Neural cell (in vitro differentiated cells): ENCODE results near the gene MICAL2. TPM values are rescaled to one million over a fixed set of nuclear protein-coding genes. Genes with fewer than 3 reads are reported as not detected.

Experiments used
- H2AFZ ChIP-seq: fragments of 200-600, 300-800 bp; sonication (generic), shearing (Covaris generic); 2 replicates; pipeline ENCODE4 v1.6.0; 2014; ENCODE audit warnings: low read depth, mild to moderate bottlenecking, antibody characterized with exemption, low read length, moderate library complexity
- H3F3A ChIP-seq: fragments of 200-600 bp; shearing (Covaris generic); 2 replicates; pipeline ENCODE4 v1.6.1; 2016; ENCODE audit warnings: mild to moderate bottlenecking, moderate library complexity, mixed read lengths, antibody characterized with exemption, low read length; ENCODE audit not compliant: insufficient read depth, poor library complexity, severe bottlenecking
- H3K27ac ChIP-seq: fragments of 200-600, 300-800 bp; sonication (generic), shearing (Covaris generic); 2 replicates; pipeline ENCODE4 v1.5.1; 2014; ENCODE audit warnings: mild to moderate bottlenecking, low read length, moderate library complexity
- H3K27me3 ChIP-seq: fragments of 300-800, 200-600 bp; sonication (generic), shearing (Covaris generic); 2 replicates; pipeline ENCODE4 v1.6.0; 2014; ENCODE audit warnings: mild to moderate bottlenecking, low read depth, low read length, moderate library complexity; ENCODE audit not compliant: insufficient read depth
- H3K36me3 ChIP-seq: fragments of 300-800, 200-600 bp; sonication (generic), shearing (Covaris generic); 2 replicates; pipeline ENCODE4 v1.5.1; 2014; ENCODE audit warnings: mild to moderate bottlenecking, antibody characterized with exemption, low read length, moderate library complexity; ENCODE audit not compliant: insufficient read depth
- H3K4me2 ChIP-seq: fragments of 300-800, 200-600 bp; sonication (generic), shearing (Covaris generic); 2 replicates; pipeline ENCODE4 v1.6.0; 2014; ENCODE audit warnings: mild to moderate bottlenecking, low read length
- H3K4me3 ChIP-seq: fragments of 300-800, 200-600 bp; sonication (generic), shearing (Covaris generic); 2 replicates; pipeline ENCODE4 v1.5.1; 2014; ENCODE audit warnings: mild to moderate bottlenecking, low read length, moderate library complexity
- H3K79me2 ChIP-seq: fragments of 200-600 bp; shearing (Covaris generic); replicated peaks from 2 replicates; pipeline ENCODE4 v1.6.0; 2014; ENCODE audit warnings: mild to moderate bottlenecking, low read length, moderate library complexity; ENCODE audit not compliant: insufficient read depth
- H3K9ac ChIP-seq: fragments of 300-800, 200-600 bp; sonication (generic), shearing (Covaris generic); 2 replicates; pipeline ENCODE4 v1.6.1; 2016; ENCODE audit warnings: mild to moderate bottlenecking, low read length, mixed read lengths
- H3K9me2 ChIP-seq: fragments of 200-600 bp; shearing (Covaris generic); 2 replicates; pipeline ENCODE4 v1.6.1; 2016; ENCODE audit warnings: mild to moderate bottlenecking, low read length, mixed read lengths; ENCODE audit not compliant: insufficient read depth
- H3K9me3 ChIP-seq: fragments of 200-600, 300-800 bp; sonication (generic), shearing (Covaris generic); 2 replicates; pipeline ENCODE4 v1.6.1; 2016; ENCODE audit warnings: mild to moderate bottlenecking, mixed run types, low read length, moderate library complexity, mixed read lengths
- H4K20me1 ChIP-seq: fragments of 200-600 bp; shearing (Covaris generic); 2 replicates; pipeline ENCODE4 v1.6.1; 2016; ENCODE audit warnings: mild to moderate bottlenecking, mixed run types; ENCODE audit not compliant: insufficient read depth
- CTCF ChIP-seq: fragments of 450-650 bp; IDR thresholded peaks from 2 replicates; pipeline ENCODE4 v1.5.1; 2014; ENCODE audit warnings: antibody characterized with exemption, mild to moderate bottlenecking, moderate library complexity; ENCODE audit not compliant: poor library complexity, severe bottlenecking
- EP300 ChIP-seq: fragments of 450-650 bp; conservative IDR thresholded peaks from 2 replicates; pipeline ENCODE4 v1.6.1; 2014; ENCODE audit warnings: antibody characterized with exemption, mild to moderate bottlenecking, moderate library complexity; ENCODE audit not compliant: poor library complexity, severe bottlenecking
- EZH2 ChIP-seq: fragments of 200-600, 300-800 bp; shearing (Covaris generic), sonication (generic); IDR thresholded peaks from 2 replicates; pipeline ENCODE4 v1.6.1; 2014; ENCODE audit warnings: antibody characterized with exemption, low read length, borderline replicate concordance, mild to moderate bottlenecking; ENCODE audit not compliant: insufficient read depth, poor library complexity, severe bottlenecking
- MXI1 ChIP-seq: fragments of 450-650 bp; conservative IDR thresholded peaks from 2 replicates; pipeline ENCODE4 v1.6.1; 2014; ENCODE audit warnings: antibody characterized with exemption, mild to moderate bottlenecking; ENCODE audit not compliant: poor library complexity, severe bottlenecking
- POLR2AphosphoS5 ChIP-seq: IDR thresholded peaks from 2 replicates; pipeline ENCODE4 v1.6.1; 2012
- RAD21 ChIP-seq: fragments of 450-650 bp; conservative IDR thresholded peaks from 2 replicates; pipeline ENCODE4 v1.6.1; 2014; ENCODE audit warnings: antibody characterized with exemption, mild to moderate bottlenecking, moderate library complexity
- REST ChIP-seq: IDR thresholded peaks from 2 replicates; pipeline ENCODE4 v1.6.1; 2012; ENCODE audit warnings: borderline replicate concordance
- SMC3 ChIP-seq: fragments of 450-650 bp; conservative IDR thresholded peaks from 2 replicates; pipeline ENCODE4 v1.6.1; 2014; ENCODE audit warnings: antibody characterized with exemption, mild to moderate bottlenecking, moderate library complexity; ENCODE audit not compliant: poor library complexity
- TAF1 ChIP-seq: IDR thresholded peaks from 2 replicates; pipeline ENCODE4 v1.6.1; 2012; ENCODE audit warnings: low read depth
- polyA plus RNA-seq: library from polyadenylated mRNA; depleted of rRNA; stranded (reverse); fragments of >200 nt; gene quantifications from 2 replicates; pipeline ENCODE4 v1.2.3, GENCODE V29; 2014

The MICAL2 gene
- polyA plus RNA-seq, 1 donor from 2014 or later: 2.2 TPM

- Histone ChIP-seq H3K9ac (peak overlapping the region; percentile 6), H3K36me3 (no peaks in the 10 kb centered on the region), H3K9me3 (no peaks in the 10 kb centered on the region), H3K27ac (peak overlapping the region; percentile 36), H2AFZ (no peak overlapping the region), H3K4me2 (no peak overlapping the region), H3F3A (peaks cover 8% of the 10 kb centered on the region), H3K4me3 (peak overlapping the region; percentile 33), H4K20me1 (no peaks in the 10 kb centered on the region), H3K9me2 (no peaks in the 10 kb centered on the region), H3K79me2 (no peaks in the 10 kb centered on the region), H3K27me3 (no peaks in the 10 kb centered on the region)
- peak; percentile 15 for TF ChIP-seq RAD21
- TF ChIP-seq POLR2AphosphoS5: peak; percentile 42
- TF ChIP-seq TAF1: no peak
- no peak for TF ChIP-seq CTCF
- no peak for TF ChIP-seq SMC3
- no peak for TF ChIP-seq REST
- peak; percentile 38 for TF ChIP-seq EP300
- TF ChIP-seq MXI1: no peak
- TF ChIP-seq EZH2: no peak
These were observed 43.4 kb upstream of the MICAL2 start for GRCh38 chr11:12066799-12067508.

- Histone ChIP-seq H3K36me3 (no peaks in the 10 kb centered on the region), H4K20me1 (no peaks in the 10 kb centered on the region), H3K9me3 (no peaks in the 10 kb centered on the region), H3K79me2 (no peaks in the 10 kb centered on the region), H2AFZ (no peak overlapping the region), H3K4me2 (no peak overlapping the region), H3K27ac (peak overlapping the region; percentile 36), H3F3A (peaks cover 8% of the 10 kb centered on the region), H3K4me3 (no peak overlapping the region), H3K27me3 (no peaks in the 10 kb centered on the region), H3K9ac (peak overlapping the region; percentile 6), H3K9me2 (no peaks in the 10 kb centered on the region)
- TF ChIP-seq TAF1: no peak
- TF ChIP-seq EZH2: no peak
- TF ChIP-seq CTCF: no peak
- no peak for TF ChIP-seq MXI1
- no peak for TF ChIP-seq POLR2AphosphoS5
These were observed 42.5 kb upstream of the MICAL2 start for GRCh38 chr11:12067796-12068357.
